CD4-positive, alpha-beta T cell (primary cell): Measurements from ENCODE around the gene TLR5. TPM values are rescaled to one million over a fixed set of nuclear protein-coding genes. Genes with fewer than 3 reads are reported as not detected.

Experiments used
- ATAC-seq: fragments of 200-7000 bp; cut with Tn5 transposase; one replicate; pipeline ENCODE4 v1.10.0; 2022; ENCODE audit warnings: mild to moderate bottlenecking; ENCODE audit not compliant: poor library complexity
- CTCF ChIA-PET: fragments of 350-600 bp; sonication (Branson Sonifier 250); formaldehyde crosslinking; loops from one replicate; lab custom pipeline; 2021; ENCODE audit warnings: antibody characterized with exemption, inconsistent platforms; lab: Charles Lee
- POLR2A ChIA-PET: fragments of 350-600 bp; sonication (Branson Sonifier 250); formaldehyde crosslinking; loops from one replicate; lab custom pipeline; 2021; ENCODE audit warnings: antibody characterized with exemption, inconsistent platforms; lab: Charles Lee
- DNase-seq, 14 experiments: peaks; one replicate each; pipeline ENCODE4 v3.0.0-alpha.2; 2013 to 2020; ENCODE audit warnings: mixed read lengths in 2 of 14
- H3K27ac ChIP-seq, 2 donors: one replicate each; pipeline versions ENCODE4 v1.5.1 to v1.7.0; 2013; ENCODE audit warnings: low read length in 2 of 2, low read depth in 1 of 2, mild to moderate bottlenecking in 1 of 2
- H3K27me3 ChIP-seq, 2 experiments: 1 replicate in 1 of 2; 2 replicates in 1 of 2; pipeline versions ENCODE4 v1.6.1 to v1.7.0; 2013; ENCODE audit warnings: low read length in 2 of 2, control low read depth in 1 of 2, mild to moderate bottlenecking in 1 of 2, moderate library complexity in 1 of 2; ENCODE audit not compliant: insufficient read depth in 2 of 2, control insufficient read depth in 1 of 2
- H3K36me3 ChIP-seq: one replicate; pipeline ENCODE4 v1.6.1; 2013; ENCODE audit warnings: low read length, control low read depth; ENCODE audit not compliant: insufficient read depth
- H3K4me1 ChIP-seq: one replicate; pipeline ENCODE4 v1.6.1; 2013; ENCODE audit warnings: low read length, control low read depth; ENCODE audit not compliant: insufficient read depth
- H3K4me3 ChIP-seq: one replicate; pipeline ENCODE4 v1.5.1; 2013; ENCODE audit warnings: mild to moderate bottlenecking, low read length, moderate library complexity
- H3K9me3 ChIP-seq, 2 experiments: 1 replicate in 1 of 2; 2 replicates in 1 of 2; pipeline versions ENCODE4 v1.6.1 to v1.7.0; 2013; ENCODE audit warnings: low read length in 2 of 2, mild to moderate bottlenecking in 2 of 2, control low read depth in 1 of 2, moderate library complexity in 1 of 2; ENCODE audit not compliant: control insufficient read depth in 1 of 2, insufficient read depth in 1 of 2
- H3K27ac Mint-ChIP-seq: one replicate; pipeline ENCODE4 v1.8.0; 2020; ENCODE audit warnings: mixed read lengths
- H3K27me3 Mint-ChIP-seq: one replicate; pipeline ENCODE4 v1.8.0; 2021; ENCODE audit warnings: mixed read lengths
- H3K36me3 Mint-ChIP-seq: one replicate; pipeline ENCODE4 v1.8.0; 2021; ENCODE audit warnings: low read depth, mixed read lengths
- H3K4me1 Mint-ChIP-seq: one replicate; pipeline ENCODE4 v1.8.0; 2021; ENCODE audit warnings: low read depth, mixed read lengths
- H3K4me3 Mint-ChIP-seq: one replicate; pipeline ENCODE4 v1.8.0; 2020; ENCODE audit warnings: mild to moderate bottlenecking, mixed read lengths
- H3K9me3 Mint-ChIP-seq: one replicate; pipeline ENCODE4 v1.8.0; 2020; ENCODE audit warnings: mixed read lengths
- CTCF ChIP-seq: fragments of 200-600 bp; IDR thresholded peaks from one replicate; pipeline ENCODE4 v1.8.0; 2022; ENCODE audit warnings: antibody characterized with exemption, mild to moderate bottlenecking
- intact Hi-C, 2 experiments: fragments of 100-400 bp; cut with DNase I in 1 of 2; cut with micrococcal nuclease in 1 of 2; formaldehyde crosslinking; loops; one replicate each; pipeline versions ENCODE4 v1.15.1 to v1.9.0; 2023 to 2025; cut with DNase I, micrococcal nuclease
- polyA plus RNA-seq, 2 donors: library from polyadenylated mRNA; unstranded; fragments of 120-200 nt; gene quantifications; one replicate each; pipeline ENCODE4 v1.2.1, GENCODE V29; 2013
- total RNA-seq, 174 experiments: library from RNA in 2 of 174; stranded (reverse) in 2 of 174; gene quantifications; one replicate each; pipeline ENCODE4 v1.2.3 and lab custom pipeline; 2021 to 2026

TLR5 gene
- 1 to 10 TPM; 2.1 to 2.5 TPM for total RNA-seq
- polyA plus RNA-seq (2013, experiment 1 of 2), result 4.4 TPM
- 4.1 TPM for polyA plus RNA-seq (2013, experiment 2 of 2)
- total RNA-seq (lab: John Stamatoyannopoulos, UW), result 0 to 16.0 (median 3.3) reads per million in 172 experiments

- H3K36me3 ChIP-seq, result no peaks in the 10 kb centered on the region
- H3K9me3 ChIP-seq, result no peaks in the 10 kb centered on the region
- peak; percentile 69 for TF ChIP-seq CTCF
- peak; percentile 81 to 97 (median 90) for DNase-seq
- peak within 1 kb of the TSS; percentile 66 for H3K4me3 Mint-ChIP-seq
- ATAC-seq, result peak; percentile 87
- POLR2A ChIA-PET, result interaction anchor here (0.7 to 2.4 kb wide), 6 partner anchors 9 to 1040 kb away, joined by 3 to 18 read pairs (median 4); partner anchors contain the start of gene SUSD4
- no peaks in the 10 kb centered on the region for H3K36me3 Mint-ChIP-seq
- no peaks in the 10 kb centered on the region for H3K27me3 Mint-ChIP-seq
- H3K4me1 Mint-ChIP-seq, result peaks cover 27% of the 10 kb centered on the region
- peaks cover 4% of the 10 kb centered on the region for H3K9me3 Mint-ChIP-seq
- H3K4me3 ChIP-seq, result peak within 1 kb of the TSS; percentile 64
- peak within 1 kb of the TSS; percentile 83 for H3K27ac Mint-ChIP-seq
- peak within 1 kb of the TSS; percentile 14 to 31 for H3K27ac ChIP-seq
- CTCF ChIA-PET, result interaction anchor here (0.5 to 3.6 kb wide), 6 partner anchors 9 to 1010 kb away, joined by 3 to 27 read pairs (median 4); no protein-coding TSS in a partner anchor
- H3K4me1 ChIP-seq, result peaks cover 30% of the 10 kb centered on the region
- H3K27me3 ChIP-seq, result no peaks in the 10 kb centered on the region
- intact Hi-C loops, result loop anchor here in 1 of 2 experiments (5.0 to 10.0 kb wide), 2 partner anchors 89 to 518 kb away; no protein-coding TSS in a partner anchor
Observed at GRCh38 chr1:223142795-223143536, at the start of gene TLR5. Gene TLR5 (minus strand): TSS chr1:223143248. CDS start chr1:223113031, 30,217 bp downstream.

GRCh38 chr1:223189903-223190724 is 47.1 kb upstream of the TLR5 start:
- Mint-ChIP-seq H3K4me1 (peaks cover 49% of the 10 kb centered on the region), H3K27ac (peak overlapping the region; percentile 87), H3K36me3 (no peaks in the 10 kb centered on the region), H3K9me3 (no peaks in the 10 kb centered on the region), H3K4me3 (peak overlapping the region; percentile 47), H3K27me3 (no peaks in the 10 kb centered on the region)
- Histone ChIP-seq H3K4me3 (no peak overlapping the region), H3K36me3 (no peaks in the 10 kb centered on the region), H3K4me1 (peaks cover 28% of the 10 kb centered on the region), H3K27ac (no peak overlapping the region), H3K27me3 (no peaks in the 10 kb centered on the region), H3K9me3 (no peaks in the 10 kb centered on the region)
- ChIA-PET CTCF (interaction anchor here (0.6 kb wide), 1 partner anchor 47 kb away, joined by 4 read pairs; the partner anchor contains the start of gene TLR5), POLR2A (no interaction called here)
- peak; percentile 82 for ATAC-seq
- intact Hi-C loops, result loop anchor here in 1 of 2 experiments (10.0 kb wide), 1 partner anchor 45 kb away; no protein-coding TSS in a partner anchor
- peak in 12 of 14 experiments; percentile 9 to 82 (median 38) for DNase-seq
- TF ChIP-seq CTCF, result no peak

GRCh38 chr1:223189525-223189902 is 46.5 kb upstream of the TLR5 start:
- Mint-ChIP-seq H3K27ac (peak overlapping the region; percentile 87), H3K9me3 (no peaks in the 10 kb centered on the region), H3K36me3 (no peaks in the 10 kb centered on the region), H3K4me3 (no peak overlapping the region), H3K4me1 (peaks cover 55% of the 10 kb centered on the region), H3K27me3 (no peaks in the 10 kb centered on the region)
- H3K9me3 ChIP-seq, result no peaks in the 10 kb centered on the region
- POLR2A ChIA-PET, result no interaction called here
- no peaks in the 10 kb centered on the region for H3K27me3 ChIP-seq
- H3K4me3 ChIP-seq, result no peak overlapping the region
- CTCF ChIA-PET, result interaction anchor here (0.6 kb wide), 1 partner anchor 46 kb away, joined by 4 read pairs; the partner anchor contains the start of gene TLR5
- no peak overlapping the region for H3K27ac ChIP-seq
- H3K4me1 ChIP-seq, result peaks cover 28% of the 10 kb centered on the region
- TF ChIP-seq CTCF, result no peak
- no peak for ATAC-seq
- H3K36me3 ChIP-seq, result no peaks in the 10 kb centered on the region
- DNase-seq, result no peak
- intact Hi-C loops, result loop anchor here in 1 of 2 experiments (10.0 kb wide), 1 partner anchor 45 kb away; no protein-coding TSS in a partner anchor
